Glomerular endothelial cell (primary cell): Measurements from ENCODE around the gene CHD5. TPM values are rescaled to one million over a fixed set of nuclear protein-coding genes. Genes with fewer than 3 reads are reported as not detected.

Source experiments
- DNase-seq: peaks from one replicate; pipeline ENCODE4 v3.0.0-alpha.2; 2011; ENCODE audit warnings: low read depth, low spot score; ENCODE audit errors: extremely low read depth
- total RNA-seq: library from RNA; depleted of rRNA; stranded (reverse); fragments of >200 nt; gene quantifications from 2 replicates; pipeline ENCODE4 v1.2.3, GENCODE V29; 2015

Gene CHD5
- total RNA-seq, 1 donor from 2014 or later: under 0.01 TPM

DNA sequence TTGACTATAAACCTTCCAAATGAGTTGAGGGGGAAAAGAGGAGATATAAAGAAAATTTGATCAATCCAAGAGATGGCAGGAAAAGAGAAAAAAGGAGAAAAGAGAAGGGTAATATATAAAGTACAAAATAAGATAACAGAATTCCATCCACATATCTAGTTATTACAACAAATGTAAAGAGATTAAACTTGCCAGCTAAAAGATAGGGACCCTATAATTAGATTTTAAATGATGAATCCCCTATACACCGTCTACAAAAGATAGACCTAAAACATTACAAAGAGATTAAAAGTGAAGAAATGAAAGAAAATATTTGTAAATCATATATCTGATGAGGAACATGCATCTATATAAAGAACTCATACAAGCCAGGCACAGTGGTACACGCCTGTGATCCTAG, 63.1 kb downstream of the CHD5 start:
- no peak for DNase-seq

DNA sequence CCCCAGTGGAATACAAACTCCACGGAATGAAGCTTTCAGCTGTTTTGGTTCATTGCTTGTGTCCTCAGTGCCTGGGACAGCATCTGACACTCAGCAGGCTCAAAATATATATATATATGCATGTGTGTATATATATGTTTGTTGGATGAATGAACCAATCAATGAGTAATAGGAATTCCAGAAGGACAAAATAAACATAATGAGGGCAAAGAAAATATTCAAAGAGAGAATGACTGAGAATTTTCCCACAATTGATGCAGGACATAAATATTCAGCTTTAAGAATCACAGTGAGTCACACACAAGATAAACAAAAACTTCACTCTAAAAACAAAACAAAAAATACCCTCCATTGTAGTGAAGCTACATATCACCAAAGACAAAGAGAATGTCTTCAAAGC, 64.0 kb downstream of the CHD5 start:
- DNase-seq: peak; percentile 3

DNA sequence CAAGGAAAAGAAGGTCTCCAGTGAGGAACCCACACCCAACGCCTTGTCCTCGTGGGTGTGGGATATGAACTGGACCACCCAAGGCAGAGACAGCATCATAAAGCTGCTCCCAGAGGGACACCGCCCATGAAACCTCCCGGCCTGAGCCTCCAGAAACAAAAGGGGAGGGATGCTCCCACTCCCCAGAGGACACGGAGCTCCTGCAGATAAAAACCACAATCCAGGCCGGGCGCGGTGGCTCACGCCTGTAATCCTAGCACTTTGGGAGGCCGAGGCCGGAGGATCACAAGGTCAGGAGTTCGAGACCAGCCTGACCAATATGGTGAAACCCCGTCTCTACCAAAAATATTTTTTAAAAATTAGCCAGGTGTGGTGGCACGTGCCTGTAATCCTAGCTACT, 66.4 kb downstream of the CHD5 start:
- no peak for DNase-seq

DNA sequence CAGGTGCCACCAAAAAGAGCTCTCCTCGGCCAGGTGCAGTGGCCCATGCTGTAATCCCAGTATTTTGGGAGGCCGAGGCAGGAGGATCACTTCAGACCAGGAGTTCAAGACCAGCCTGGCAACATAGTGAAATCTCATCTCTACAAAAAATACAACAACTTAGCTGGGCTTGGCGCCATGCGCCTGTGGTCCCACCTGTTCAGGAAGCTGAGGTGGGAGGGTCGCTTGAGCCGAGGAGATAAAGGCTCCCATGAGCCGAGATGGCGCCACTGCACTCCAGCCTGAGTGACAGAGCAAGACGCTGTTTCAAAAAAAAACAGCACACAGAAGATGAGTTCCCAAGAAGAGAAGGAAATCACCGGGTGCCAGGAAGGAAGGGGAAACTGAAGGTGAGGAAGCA, 67.0 kb downstream of the CHD5 start:
- DNase-seq: no peak

DNA sequence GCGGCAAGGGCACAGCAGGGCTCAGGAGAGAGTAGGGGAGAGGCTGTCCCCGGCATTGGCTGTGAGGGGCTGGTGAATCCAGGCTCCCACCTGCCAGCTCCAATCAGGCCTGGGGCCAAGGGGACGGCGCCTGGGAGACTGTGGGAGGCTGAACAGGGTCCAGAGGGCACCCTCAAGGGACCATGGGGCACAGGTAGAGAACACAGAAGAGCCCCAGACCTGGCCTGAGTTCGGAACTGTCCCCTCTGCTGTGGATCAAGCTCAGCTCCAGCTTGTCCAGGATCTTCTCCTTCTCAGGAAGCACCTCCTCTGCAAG, 67.5 kb downstream of the CHD5 start:
- DNase-seq: no peak

DNA sequence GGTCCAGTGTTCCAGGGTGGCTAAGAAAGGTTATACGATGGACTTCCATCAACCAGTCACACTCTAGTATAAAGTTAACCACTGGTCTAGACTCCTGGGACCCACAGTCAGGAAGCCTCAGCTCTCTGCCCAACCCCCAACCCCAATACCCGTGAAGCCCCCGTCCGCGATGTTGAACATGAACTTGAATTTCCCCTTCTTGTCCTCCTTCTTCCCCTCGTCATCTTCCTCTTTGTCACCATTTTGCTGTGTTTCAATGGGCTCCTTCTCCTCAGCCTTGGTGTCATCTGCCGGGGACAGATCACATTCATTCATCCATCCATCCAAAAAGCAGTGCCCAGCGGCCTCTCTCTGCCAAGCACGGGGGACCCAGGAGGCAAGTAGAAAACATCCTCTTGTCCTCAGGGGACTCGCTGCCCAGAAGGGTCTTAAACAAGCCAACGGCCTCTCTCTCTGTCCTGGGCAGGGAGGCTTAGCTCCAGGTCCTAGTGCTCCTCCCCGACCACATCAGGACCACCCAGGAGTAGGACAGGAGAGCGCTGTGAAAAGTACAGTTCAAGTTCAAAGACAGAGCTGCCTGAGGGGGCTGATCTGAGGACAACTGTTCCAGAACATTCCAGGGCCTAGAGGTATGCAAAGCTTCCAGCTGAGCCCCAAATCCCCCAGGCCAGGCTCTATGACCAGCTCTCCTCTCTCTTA, 68.0 kb downstream of the CHD5 start:
- DNase-seq: no peak

DNA sequence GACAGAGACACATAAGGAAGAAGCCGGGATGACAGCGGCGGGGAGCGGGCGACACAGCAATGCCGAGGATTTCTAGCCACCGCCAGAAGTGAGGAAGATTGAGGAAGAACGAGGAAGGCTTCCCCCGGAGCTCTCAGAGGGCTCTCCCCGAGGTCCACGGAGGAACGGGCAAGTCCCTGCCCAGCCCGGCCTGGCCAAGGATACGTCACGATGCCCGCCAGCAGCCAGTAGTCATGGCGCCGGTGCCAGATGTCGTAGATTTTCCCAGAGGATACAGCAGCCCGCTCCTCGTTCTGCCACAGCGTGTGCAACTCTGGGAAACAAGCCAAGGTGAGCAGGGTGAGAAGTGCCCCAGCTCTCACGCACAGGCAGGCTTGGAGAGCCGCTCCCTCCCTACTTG, 68.5 kb downstream of the CHD5 start:
- DNase-seq: no peak

DNA sequence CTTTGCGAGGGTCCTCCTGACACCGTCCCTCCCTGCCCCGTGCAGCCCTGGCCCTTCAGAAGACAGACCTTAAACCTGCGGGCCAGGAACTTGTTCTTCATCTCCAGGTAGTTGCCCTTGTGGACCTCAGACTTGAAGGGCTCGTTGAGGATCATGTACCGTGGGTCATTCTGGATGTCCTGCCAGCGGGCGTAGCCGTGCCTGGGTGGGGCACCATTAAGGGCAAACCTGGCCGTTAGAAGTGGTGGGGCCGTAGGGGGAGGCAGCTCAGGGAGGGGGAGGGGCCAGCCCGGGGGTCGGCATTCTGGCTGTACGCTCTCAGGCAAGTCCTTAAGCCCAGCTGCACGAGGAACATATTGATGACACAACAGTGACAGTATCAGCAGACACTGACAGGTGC, 69.8 kb downstream of the CHD5 start:
- DNase-seq: no peak

DNA sequence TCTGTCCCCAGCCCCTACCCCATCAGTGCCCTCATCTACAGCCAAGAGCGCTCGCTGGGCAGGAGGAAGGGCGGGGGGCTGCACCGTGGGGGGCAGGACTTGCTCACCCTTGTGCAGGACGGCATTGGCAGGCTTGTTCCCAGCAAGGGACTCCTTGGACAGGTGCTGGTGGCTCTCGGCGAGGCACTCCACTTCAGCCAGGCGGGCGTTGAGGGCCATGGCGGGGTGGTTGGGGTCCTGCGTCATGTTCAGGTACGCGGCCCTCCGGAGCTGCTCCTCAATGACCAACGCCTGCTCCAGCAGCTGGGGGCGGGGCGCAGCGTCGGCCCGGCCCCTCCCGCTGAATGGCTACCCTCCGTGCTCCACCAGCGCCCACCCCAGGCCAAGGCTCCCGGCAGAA, 70.4 kb downstream of the CHD5 start:
- DNase-seq: no peak

DNA sequence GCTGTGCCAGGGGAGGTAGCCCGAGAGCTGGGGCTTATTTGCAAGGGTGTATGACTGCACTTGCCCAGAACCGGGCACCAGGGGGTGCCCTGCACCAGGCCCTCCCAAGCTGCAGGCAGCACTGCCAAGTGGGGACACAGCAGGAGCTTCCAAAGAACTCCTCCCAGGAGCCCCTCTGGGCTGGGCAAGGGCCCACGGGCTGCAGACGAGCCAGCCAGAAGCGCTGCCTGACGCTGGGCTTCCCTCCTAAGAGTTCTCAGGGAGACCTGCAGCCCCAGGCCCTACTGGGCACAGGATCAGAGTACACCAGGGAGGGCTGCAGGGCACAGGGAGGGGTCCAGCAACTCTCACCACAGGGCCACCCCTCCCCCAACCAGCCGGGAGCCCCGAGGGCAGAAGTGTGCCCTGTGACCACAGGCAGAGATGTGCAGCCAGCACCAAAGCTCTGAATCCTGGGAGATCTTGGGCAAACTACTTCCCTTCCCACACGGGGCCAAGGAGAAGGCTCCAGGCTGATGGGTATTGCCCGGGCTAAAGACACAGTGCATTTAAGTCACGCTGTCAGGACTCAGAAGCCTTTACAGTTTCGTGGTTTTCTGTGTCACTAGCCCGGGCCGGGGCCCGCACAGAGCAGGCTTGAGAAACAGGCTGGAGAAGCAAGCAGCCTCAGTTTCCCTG, 71.0 kb downstream of the CHD5 start:
- DNase-seq: no peak

DNA sequence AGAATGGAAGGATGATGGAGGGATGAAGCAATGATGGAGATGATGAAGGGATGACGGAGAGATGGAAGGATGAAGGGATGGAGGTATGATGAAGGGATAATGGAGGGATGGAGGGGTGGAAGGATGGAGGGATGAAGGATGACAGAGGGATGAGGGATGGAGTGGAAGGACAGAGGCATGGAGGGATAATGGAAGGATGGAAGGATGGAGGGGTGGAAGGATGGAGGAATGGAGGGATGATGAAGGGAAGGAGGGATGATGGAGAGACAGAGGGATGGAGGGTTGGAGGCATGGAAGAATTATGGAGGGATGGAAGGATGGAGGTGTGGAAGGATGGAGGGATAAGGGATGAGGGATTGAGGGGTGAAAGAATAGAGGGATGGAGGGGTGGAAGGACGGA, 71.6 kb downstream of the CHD5 start:
- no peak for DNase-seq

DNA sequence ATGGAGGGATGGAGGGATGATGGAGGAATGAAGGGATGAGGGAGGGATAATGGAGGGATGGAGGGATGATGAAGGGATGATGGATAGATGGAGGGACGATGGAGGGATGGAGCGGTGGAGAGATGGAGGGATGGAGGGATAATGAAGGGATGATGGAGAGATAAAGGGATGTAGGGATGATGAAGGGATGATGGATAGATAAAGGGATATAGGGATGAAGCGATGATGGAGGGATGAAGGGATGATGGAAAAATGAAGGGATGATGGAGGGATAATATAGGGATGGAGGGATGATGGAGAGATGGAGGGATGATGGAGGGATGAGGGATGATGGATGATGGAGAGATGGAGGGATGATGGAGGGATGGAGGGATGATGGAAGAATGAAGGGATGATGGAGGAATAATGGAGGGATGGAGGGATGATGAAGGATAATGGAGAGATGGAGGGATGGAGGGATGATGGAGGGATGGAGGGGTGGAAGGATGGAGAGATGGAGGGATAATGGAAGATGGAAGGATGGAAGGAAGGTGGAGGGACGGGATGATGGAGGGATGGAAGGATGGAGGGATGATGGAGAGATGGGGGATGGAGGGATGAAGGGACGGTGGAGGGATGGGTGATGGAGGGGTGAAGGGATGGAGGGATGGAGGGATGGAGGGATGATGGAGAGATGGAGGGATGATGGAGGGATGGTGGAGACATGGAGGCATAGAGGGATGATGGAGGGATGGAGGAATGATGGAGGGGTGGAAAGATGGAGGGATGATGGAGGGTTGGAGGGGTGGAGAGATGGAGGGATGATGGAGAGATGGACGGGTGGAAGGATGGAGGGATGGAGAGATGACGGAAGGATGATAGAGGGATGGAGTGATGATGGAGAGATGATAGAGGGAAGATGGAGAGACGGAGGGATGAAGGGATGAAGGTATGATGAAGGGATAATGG, 72.4 kb downstream of the CHD5 start:
- no peak for DNase-seq

DNA sequence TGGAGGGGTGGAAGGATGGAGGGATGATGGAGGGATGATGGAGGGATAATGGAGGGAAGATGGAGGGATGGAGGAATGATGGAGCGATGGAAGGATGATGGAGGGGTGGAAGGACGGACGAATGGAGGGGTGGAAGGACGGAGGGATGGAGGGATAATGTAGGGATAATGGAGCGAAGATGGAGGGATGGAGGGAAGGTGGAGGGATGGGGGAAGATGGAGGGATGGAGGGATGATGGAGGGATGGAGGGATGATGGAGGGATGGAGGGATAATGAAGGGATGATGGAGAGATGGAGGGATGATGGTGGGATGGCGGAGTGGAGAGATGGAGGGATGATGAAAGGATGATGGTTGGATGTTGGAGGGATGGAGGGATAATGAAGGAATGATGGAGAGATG, 73.1 kb downstream of the CHD5 start:
- DNase-seq: no peak

DNA sequence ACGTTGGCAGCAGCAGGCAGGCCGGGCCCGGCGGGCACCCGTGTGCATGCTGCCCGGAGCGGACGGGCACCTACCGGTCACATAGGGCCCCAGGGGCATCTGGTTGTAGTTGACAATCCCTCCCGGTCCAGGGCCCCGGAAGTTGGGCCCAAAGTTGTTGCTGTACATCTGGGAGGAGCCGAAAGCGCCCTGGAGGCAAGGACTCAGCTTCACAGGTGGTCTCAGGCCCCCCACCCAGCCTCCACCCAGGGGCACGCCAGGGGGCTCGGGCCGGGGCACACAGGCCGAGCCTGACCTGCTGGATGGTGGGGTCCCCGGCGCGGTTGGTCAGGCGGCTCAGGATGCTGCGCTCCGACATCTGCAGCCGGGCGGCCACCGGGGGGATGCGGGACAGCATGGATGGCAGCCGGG, 73.8 kb downstream of the CHD5 start:
- DNase-seq: no peak

DNA sequence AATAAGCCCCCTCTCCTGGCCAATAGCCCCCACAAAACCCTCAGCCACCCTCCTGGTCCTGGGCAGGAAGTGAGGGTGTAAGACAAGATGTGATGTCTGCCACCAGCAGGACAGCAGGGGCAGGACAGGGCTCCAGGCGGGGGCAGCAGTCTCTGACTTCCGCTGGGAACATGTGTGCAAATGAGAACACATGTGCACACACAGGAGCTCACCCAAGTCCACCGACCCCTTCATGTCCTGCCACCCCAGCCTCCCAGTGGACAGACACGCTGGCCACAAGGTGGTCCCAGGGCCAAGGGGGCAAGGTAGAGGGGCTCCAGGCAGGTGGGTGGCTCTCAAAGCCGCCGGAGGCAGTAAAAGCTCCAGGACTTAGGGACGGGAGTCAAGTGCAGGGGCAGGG, 74.4 kb downstream of the CHD5 start:
- DNase-seq: no peak

DNA sequence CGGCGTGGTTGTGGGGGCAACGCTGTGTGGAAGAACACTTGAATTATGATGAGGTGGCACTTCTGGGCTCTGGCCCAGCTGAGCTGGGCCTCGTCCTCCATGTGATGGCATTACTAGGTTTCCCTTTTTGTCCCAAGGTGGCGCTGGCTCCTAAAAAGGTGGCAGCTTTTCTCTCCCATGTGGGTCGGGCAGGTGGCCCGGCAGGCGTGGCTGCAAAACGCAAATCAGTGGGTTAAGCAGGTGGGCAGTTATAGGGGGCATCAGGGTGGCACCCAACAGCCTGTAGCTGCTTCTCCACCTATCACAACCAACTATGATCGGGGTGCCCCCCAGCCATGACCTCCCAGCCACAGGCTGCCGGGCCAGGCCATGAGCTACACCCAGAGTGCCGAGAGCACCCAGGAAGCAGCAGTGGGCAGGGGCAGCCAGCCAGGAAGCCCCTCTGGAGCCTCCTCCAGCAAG, 74.9 kb downstream of the CHD5 start:
- DNase-seq: no peak

DNA sequence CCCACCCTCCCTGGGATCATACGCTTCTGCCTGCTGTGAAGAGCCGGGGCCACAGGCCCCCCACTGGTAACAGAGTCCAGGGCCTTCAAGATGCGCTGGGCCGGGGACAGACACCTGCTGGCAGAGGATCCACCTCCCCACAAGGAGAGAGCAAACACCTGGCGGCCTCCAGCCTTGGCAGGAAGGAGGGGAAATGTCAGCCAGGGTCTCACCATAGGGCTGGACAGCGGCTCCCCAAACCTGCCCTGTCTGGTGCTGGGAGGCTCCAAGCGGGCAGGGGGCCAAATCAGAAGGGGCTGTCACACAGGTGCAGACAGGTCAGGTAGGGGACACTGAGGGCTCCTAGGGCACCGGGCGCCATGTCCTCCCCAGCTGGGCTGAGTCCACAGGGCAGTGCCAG, 75.5 kb downstream of the CHD5 start:
- no peak for DNase-seq

DNA sequence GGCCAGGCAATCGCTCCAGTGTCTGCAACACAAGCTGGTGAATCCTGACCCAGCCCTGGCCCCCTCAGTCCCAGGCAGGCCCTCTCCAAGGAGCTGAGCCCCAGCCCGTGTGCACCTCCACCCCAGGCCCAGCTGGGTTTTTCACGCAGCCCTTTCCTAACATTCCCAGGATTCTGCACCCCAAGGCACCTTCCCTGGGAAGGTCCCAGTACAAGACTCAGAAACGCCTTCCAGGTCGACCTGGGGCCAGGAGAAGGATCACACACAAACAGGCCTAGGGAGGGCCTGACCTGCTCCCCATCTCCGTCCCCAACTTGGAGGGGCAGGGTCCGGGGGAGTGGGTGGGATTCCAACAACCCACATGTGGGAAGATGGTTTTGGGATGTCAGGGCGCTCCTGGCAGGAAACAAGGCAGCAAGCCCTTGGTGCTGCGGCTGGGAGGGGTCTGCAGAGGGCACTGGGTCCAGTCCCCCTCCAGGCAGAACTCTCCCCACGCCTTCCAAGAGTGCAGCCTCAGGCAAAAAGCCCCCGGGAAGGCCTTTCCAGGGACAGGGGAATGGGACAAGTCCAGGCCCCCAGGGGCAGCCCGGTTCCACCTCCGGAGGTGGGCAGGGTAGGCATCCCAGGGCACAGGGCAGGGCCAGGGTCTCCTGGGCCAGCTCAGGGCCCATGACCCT, 76.1 kb downstream of the CHD5 start:
- no peak for DNase-seq

DNA sequence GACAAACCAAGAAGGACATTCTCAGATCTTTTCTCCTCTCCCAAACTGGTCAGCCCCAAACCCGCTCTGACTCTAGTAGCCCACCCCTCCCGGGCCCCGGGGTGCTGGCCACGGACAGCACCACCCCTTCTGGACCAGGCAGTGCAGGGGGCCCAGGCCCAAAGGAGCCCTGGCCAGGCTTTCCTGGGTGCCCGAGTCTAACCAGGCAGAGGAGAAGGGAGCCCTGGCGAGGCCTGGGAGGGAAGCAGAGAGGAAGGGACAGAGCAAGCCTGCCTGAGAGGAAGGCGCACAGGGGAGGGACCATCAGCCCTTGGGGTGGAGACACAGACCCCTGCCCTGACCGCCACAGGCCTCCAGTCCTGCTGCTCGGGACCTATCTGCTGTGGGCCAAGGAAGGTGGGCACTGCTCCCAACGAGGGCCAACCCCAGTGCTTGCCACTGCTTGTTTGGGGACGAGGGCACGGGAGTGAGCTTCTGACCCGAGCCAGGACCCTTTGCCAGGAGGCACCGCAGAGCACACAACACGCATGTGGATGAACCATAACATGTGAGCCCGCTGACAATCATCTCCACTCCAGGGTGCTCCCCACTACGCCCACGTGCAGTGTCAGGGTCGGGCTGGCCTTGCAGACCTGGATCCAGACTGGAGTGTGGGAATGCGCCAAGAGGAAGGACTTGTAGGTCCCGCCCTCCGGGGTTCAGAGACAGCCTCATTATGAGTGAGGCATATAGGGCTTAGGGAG, 76.8 kb downstream of the CHD5 start:
- DNase-seq: no peak

DNA sequence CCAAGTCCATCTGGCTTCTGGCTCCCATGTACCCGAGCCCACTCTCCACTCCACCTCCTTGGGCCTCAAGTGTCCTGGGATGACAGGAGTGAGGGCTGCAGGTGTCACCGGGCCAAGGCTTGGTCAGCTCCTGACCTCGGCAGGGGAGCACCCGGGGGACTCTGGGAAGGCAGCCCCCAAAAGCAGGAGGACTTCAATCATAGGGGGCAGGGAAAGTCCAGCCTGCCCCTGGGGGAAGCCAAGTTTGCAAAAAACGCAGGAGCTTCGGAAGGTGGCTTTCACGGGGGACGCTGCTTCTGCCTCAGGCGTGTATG, 77.6 kb downstream of the CHD5 start:
- no peak for DNase-seq
